ENCODE data around the gene MYD88.

MYD88 gene

DNA sequence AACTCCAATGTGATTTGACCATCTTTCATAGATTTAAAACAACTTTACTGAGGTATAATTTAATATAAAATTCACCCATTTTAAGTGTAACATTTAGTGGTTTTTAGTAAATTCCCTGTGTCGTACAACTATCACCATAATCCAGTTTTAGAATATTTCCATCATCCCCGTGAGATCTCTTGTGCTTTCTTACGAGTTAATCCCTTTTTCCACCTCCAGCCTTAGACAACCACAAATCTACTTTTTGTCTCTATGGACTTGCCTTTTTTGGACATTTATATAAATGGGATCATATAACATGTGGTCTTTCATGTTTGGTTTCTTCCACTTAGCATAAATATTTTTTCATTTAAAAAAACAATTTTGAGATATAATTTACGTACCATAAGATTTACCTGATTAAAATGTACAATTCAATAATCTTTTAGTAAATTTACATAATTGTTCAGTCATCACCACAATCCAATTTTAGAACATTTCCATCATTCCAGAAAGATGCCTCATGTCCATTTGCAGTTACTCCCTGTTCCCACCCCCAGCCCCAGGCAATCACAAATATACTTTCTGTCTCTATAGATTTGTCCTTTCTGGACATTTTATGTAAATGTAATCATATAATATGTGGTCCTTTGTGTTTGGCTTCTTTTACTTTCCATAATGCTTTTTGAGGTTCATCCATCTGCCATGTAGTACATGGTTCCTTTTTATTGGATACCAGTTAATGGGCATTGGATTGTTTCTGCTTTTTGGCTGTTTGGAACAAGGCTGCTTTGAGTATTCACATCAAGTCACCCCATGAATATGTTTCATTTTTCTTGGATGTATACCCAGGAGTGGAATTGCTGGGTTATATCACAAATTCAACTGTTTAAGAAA lies 29.9 kb downstream of the MYD88 start:
- no peak for DNase-seq

DNA sequence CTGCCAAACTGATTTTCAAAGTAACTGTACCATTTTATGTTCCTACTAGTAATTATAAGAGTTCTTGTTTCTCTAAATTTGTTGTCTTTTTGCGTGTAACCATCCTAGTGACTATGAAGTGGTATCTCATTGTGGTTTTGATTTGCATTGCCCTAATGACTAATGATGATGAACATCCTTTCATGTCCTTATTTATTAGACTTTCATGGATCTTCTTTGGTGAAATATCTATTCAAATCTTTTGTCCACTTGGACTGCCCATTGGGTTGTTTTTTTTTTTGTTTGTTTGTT lies 30.5 kb downstream of the MYD88 start:
- DNase-seq: no peak

DNA sequence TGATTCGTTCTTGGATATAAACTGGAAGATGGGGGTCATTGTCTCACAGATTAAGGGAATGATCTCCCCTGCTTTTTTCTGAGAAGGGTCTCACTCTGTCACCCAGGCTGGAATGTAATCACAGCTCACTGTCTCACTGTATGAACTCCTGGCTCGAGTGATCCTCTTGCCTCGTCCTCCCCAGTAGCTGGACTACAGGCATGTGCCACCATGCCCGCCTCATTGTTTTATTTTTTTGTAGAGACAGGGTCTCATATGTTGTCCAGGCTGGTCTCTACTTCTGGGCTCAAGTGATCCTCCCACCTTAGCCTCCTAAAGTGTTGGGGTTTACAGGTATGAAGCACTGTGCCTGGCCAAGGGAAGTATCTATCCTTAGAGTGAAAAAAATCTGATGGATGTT lies 32.3 kb downstream of the MYD88 start:
- no peak for DNase-seq

- DNase-seq: no peak
These were observed 33.2 kb downstream of the MYD88 start for GRCh38 chr3:38171622-38172021.

DNA sequence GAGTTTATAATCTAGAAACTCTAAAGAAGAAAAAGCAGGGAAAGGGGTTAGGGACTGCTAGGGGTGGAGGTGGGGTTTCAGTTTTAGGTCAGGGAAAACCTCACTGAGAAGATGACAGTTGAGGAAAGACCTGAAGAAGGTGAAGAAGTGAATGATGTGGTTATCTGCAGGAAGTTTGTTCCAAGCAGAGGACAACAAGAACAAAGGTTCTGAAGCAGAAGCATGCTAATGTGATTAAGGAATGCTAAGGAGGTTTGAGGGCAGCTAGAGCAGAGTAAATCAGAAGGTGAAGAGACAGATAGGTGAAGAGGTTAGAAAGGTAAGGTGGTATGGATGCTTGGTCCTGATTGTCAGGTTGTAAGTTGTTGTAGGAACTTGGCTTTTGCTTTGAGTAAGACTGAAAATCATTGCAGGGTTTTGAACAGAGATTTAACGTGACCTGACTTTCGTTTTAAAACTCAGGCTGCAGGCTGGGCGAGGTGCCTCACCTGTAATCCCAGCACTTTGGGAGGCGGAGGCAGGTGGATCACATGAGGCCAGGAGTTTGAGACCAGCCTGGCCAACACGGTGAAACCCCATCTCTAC lies 35.5 kb downstream of the MYD88 start:
- no peak for DNase-seq

DNA sequence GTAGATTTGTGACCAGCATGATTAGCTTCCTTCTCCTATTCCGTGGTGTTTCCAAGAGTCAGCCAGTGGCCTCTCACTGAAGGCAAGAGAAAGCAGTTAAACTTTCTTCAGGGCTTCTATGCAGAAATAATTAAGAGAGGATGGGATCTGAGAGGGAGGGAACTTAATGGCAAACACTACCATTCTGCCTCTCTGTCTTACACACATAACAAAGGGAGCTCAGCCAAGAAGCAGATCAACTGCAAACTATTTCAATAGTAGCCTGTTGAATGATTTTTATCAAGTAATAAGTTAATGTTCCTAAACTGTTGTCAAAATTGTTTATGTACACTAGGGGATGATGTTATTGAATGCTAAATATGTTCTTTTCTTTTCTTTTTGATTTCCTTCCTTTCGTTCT lies 38.7 kb downstream of the MYD88 start:
- DNase-seq: no peak

- DNase-seq: no peak
These were observed 48.3 kb downstream of the MYD88 start for GRCh38 chr3:38186781-38187180.

- no peak for DNase-seq
These were observed 52.0 kb downstream of the MYD88 start for GRCh38 chr3:38190481-38190881.

Data from SHP77 treated with DMSO at 0.1 percent for 48 hours (cell line).